NB4 (cell line): Measurements from ENCODE around the gene REEP6.
A peak's percentile ranks its signal among the peaks of the same experiment; 100 is the strongest.

Experiments
- DNase-seq: peaks from one replicate; pipeline ENCODE4 v3.0.0; 2010; ENCODE audit warnings: low read depth
- H3K4me3 ChIP-seq: one replicate; pipeline ENCODE4 v1.5.1; 2011; ENCODE audit warnings: mild to moderate bottlenecking, low read depth, low read length, moderate library complexity
- CTCF ChIP-seq: IDR thresholded peaks from one replicate; pipeline ENCODE4 v1.5.1; 2012; ENCODE audit warnings: low read depth, low read length
- MYC ChIP-seq: IDR thresholded peaks from 2 replicates; pipeline ENCODE4 v1.6.1; 2011; ENCODE audit warnings: low read depth, low read length
- POLR2A ChIP-seq: IDR thresholded peaks from 2 replicates; pipeline ENCODE4 v1.6.1; 2011; ENCODE audit warnings: mild to moderate bottlenecking; ENCODE audit not compliant: insufficient read length; ENCODE audit errors: extremely low read depth
- TF ChIP-seq, protein P1 (sequence below): IDR thresholded peaks from 2 replicates; pipeline ENCODE4 v1.6.1; 2011; ENCODE audit warnings: low read depth, low read length

REEP6 gene

GRCh38 chr19:1510442-1510806 is 19.4 kb downstream of the REEP6 start:
- no peak for TF ChIP-seq MYC
- TF ChIP-seq POLR2A, result no peak
- no peak for DNase-seq
- H3K4me3 ChIP-seq, result no peak overlapping the region

DNA sequence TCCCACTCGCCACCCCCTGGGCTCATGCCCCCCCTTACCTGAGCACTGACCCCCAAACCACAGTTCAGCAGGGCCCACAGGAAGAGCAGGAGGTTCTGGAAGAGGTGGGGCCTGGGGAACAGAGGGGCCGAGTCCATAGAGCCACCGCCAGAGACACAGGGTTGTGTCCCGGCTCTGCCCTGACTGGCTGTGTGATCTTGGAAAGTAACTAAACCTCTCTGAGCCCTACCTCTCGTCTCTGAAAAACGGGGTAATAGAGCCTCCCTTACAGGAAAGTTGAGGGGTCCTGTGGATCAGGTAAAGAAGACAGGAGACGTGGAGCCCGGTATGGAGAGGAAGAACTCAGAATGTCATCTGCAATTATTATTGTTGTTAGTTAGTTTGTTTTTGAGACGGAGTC is 19.8 kb downstream of the REEP6 start:
- H3K4me3 ChIP-seq, result no peak overlapping the region
- TF ChIP-seq CTCF (no peak), POLR2A (no peak), MYC (no peak)
- TF ChIP-seq, protein P1, sequence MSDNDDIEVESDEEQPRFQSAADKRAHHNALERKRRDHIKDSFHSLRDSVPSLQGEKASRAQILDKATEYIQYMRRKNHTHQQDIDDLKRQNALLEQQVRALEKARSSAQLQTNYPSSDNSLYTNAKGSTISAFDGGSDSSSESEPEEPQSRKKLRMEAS, result no peak
- no peak for DNase-seq

DNA sequence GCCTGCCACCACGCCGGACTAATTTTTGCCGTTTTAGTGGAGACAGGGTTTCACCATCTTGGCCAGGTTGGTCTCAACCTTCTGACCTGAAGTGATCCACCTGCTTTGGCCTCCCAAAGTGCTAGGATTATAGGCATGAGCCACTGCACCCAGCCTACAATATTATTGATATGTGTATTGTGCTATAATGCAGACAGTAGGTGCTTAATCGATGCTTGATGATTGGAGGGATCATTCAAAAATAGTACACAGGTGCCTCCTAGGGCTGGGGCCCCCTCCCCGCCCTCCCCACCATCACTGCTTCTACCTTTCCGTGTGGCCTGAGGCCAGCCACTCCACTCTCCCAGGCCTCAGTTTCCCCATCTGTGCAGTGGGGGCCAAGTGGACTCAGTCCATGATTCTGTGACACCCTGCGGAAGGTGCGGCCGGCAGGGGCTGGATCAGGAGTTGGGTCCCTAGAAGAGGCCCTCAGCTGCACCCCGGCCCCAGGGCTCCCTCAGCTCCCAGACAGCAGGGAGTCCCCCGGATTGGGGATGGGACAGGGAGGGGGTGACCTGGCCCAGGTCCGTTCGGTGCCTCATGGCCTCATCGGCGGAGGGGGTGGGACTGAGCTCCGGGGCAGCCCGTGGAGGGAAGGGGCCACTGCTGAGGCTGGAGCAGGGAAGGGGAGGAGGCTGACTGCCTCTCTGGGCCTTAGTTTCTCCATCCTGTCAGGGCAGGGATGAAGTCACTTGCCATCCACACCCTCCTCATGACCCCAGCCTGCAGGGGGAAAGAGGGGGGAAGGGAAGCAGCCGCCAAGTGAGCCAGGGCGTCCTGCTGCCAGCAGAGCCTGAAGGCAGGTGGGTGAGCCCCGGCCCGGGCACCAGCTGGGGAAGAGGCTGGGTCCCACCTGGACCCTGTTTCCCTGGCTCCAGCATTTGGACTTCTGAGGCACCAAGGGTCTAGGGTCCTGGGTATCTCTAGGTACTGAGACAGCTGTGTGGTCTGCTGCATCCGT is 20.6 kb downstream of the REEP6 start:
- H3K4me3 ChIP-seq, result no peak overlapping the region
- DNase-seq, result no peak

DNA sequence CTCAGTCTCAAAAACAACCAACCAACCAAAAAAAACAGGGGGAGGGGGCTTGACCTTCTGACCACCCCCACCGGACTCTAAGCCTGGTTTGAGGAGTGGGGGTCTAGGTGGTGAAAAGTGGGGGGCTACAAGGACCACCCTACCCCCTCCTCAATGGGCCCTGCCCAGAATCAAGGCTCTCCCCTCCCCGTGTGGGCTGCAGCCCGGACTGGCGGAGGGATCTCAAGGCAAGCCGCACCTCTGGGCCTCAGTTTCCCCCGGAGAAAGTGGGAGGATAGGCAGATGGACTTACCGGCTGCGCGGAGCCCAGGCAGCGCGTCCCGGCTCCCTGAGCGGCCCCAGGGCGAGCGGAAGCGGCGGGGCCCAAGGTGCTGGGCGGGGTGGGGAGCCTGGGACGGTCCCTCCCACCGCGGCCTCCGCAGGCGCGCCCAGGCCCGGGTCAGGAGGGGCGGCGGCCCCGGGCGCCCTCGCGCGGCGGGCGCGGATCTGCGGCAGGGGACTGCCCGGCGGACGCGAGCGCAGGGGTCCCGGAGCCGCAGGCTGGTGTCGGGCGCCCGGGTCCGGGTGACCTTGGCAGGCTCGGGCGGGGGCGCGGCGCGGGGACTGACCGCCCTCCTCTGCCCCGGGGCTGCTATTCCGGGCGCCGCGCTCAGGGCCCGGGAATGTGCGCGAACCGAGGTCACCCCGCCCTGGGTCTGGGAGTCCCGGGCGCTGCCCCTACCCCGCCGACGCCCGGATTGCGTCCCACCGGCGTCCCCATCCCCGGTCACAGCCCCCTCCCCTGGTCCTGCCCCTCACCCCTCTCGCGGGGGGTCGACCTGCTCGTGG is 21.9 kb downstream of the REEP6 start, which contains the start of gene ADAMTSL5:
TSS of gene ADAMTSL5 (minus strand) at position 349 of the 828 bp plus-strand sequence. CDS start 2,076 bp downstream, outside the sequence.
- H3K4me3 ChIP-seq, result no peak within 1 kb of the TSS
- peak; percentile 74 for DNase-seq
- TF ChIP-seq, protein P1, result no peak
- TF ChIP-seq MYC (no peak), POLR2A (no peak)

More for the DNA sequence above, 20.6 kb downstream of the REEP6 start:
- TF ChIP-seq MYC (no peak), CTCF (no peak), POLR2A (no peak)
- TF ChIP-seq, protein P1, result no peak

DNA sequence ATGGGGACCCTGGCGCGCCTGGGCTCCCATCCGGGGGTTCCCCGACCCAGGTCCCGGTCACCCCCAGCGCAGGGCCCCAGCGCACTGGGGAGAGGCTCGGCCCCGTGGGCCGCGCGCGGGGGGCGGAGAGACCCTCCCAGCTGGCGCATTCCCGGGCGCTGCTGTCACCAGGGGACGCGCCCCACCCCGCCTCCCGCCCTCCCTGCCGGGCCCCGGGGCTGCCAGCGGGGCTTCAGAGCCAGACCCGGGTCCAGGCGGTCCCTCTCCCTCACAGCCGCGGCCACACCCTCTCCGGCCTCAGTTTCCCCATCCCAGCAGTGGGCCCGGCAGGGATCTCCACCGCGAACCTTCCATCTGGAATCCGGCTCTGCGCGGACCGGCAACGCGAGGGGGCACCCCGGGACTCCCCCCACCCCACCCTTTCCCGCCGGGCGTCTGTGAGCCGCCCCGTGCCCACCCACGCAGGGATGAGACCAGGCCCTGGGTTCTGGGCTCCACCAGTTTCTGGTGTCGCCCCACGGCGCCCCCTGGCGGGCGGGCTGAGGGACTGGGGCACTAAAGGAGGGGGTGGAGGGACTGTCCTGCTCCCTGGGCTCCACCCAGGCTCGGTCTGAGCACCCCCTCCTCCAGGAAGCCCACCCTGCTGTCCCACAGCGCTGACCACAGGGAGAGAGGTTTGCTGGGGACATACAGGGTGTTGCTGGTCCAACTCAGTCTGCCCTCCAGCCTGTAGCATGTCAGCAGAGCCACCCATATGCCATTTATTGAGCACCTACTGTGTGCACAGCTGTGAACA is 22.7 kb downstream of the REEP6 start:
- no peak overlapping the region for H3K4me3 ChIP-seq
- TF ChIP-seq CTCF (peak; percentile 54), POLR2A (no peak), MYC (no peak)
- TF ChIP-seq, protein P1, result no peak
- DNase-seq, result peak; percentile 58

- TF ChIP-seq POLR2A (no peak), CTCF (no peak), MYC (no peak)
- TF ChIP-seq, protein P1, result no peak
- no peak for DNase-seq
- no peak overlapping the region for H3K4me3 ChIP-seq
Measured at GRCh38 chr19:1514295-1514661, 23.3 kb downstream of the REEP6 start.
